T-helper 22 cell (primary cell): Measurements from ENCODE around the gene TFAP2D.

Experiments used
- DNase-seq: peaks from one replicate; pipeline ENCODE4 v3.0.0-alpha.2; 2020; ENCODE audit warnings: low read depth

Gene TFAP2D

GRCh38 chr6:50713226-50713625, at the start of gene TFAP2D:
Gene TFAP2D, plus strand, starts transcription at chr6:50713526. Its CDS starts 530 bp downstream, at chr6:50714056.
- no peak for DNase-seq

GRCh38 chr6:50663806-50664205, 49.5 kb upstream of the TFAP2D start:
- no peak for DNase-seq

- no peak for DNase-seq
Observed at GRCh38 chr6:50666089-50666488, 47.2 kb upstream of the TFAP2D start.

GRCh38 chr6:50681213-50681824, 32.0 kb upstream of the TFAP2D start:
- no peak for DNase-seq

DNA sequence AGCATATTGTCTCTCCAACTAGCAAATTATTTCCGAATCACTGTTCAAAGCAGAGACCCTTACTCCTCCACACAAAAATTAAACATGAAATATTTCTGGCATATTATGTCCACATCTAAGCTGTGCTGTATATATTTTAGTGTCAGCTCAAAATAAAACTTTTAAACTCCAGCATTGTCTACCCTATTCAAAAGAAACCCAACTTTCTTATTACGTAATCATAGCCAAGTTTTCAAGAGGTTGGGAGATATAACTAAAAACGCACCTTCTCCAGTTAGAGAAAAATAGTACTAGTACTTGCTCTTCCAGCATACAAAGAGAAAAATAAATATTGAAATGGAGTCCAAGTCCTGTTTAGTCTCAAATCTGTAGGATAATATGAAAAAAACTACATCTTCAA, 24.1 kb upstream of the TFAP2D start:
- no peak for DNase-seq

DNA sequence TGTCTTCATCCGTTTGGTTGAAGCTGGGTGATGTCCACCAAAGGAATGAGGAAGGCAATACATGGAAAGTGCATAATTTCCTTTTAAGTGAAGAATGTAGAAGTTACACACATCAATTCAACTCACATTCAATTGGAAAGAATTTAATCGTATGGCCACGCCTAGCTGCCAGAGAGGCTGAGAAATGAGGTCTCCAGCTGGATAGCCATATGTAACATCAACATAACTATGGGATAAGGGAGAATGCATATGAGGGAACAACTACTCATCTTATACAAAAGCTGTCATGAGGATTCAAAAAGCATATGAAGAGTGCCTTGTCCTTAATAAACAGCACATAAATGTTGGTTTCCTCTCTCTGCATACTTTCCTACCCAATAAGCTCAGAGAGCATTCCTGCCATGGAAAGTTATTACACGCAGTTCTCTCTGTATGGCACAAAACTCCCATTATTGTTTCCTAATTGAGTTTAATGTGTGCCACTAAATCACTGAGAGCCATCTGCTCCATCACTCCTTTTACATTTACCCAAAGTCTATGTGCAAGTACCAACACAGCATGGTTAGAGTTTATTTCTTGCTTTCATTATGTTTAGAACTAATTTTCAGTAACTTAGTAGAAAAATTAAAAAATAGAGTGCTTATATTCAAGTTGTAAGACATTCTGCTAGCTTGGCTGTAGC, 21.4 kb upstream of the TFAP2D start:
- DNase-seq = no peak

DNA sequence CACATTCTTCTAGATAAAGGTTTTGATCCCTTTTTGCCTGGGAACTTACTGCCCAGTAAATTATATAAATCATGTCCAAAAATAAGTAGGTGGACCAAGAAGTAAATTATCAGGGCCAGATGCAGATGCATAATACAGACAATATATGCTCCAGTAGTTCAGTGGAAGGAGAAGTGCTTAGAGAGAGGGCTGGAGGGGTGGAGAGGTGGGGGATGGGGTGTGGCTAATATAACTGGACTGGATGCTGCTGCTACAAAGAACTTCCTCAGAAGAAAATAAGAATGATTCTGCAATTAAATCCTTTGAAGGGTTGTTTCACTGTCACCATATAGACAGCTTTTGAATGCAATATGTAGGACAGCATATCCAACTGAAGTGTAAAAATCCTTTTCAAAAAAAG, 14.8 kb upstream of the TFAP2D start:
- no peak for DNase-seq

GRCh38 chr6:50699051-50699775, 14.1 kb upstream of the TFAP2D start:
- DNase-seq = no peak

DNA sequence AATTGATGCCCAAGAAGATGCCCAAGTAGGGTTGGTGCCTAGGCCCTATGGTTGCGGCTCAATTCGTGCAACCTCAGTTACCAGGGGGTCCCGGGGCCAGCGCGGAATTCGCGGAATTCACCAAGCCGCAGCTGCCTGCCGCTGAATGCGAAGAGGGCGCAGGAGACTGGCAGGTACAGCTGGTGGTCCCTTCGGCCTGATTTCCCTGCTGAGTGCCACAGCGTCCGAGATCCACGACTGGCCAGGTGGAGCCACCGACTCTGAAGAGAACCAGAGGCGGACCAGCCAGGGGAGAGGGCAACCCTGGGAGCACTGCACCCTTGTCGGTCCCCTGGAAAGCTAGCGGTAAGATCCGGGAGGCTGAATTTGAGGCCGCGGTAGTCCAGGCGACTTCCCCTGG, 6.8 kb upstream of the TFAP2D start:
- no peak for DNase-seq

DNA sequence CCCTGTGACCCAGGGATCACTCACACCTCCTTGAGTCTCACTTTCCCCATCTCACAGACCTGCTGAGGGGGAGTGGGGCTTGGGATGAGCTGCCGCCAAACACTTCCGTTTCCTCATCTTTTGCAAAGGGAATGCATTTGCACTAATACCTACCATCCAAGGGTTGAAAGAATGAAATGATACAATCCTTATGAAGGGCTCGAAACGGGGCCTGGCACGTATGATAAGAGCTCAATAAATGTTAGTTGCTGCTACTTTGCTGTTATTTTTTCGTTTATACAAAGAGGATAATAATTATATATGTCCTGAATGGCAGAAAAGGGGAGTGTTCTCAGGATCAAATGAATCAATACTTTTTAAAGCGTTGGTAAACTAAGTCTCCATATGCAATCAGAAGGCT, 6.1 kb upstream of the TFAP2D start:
- DNase-seq = no peak

GRCh38 chr6:50707652-50708300, 5.5 kb upstream of the TFAP2D start:
- DNase-seq = no peak

- DNase-seq = no peak
Observed at GRCh38 chr6:50708664-50709365, 4.5 kb upstream of the TFAP2D start.

DNA sequence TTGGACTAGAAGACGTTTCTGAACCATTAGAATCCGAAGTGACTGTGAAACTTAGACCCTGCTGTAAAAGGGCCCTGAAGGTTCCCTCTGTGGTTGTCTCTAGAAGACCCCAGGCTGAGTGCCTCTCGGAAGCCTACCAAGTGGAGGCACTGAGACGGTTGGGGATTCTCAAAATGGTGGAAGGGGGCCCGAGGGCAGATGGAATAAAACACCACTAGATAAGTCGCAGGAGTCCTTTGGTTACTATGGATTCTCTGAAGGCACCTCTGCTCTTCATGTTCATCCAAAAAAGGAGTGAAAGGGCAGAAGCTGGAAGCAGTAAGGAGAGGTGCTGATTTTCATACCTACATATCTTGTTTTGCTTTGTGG, 4.0 kb upstream of the TFAP2D start:
- DNase-seq = no peak

DNA sequence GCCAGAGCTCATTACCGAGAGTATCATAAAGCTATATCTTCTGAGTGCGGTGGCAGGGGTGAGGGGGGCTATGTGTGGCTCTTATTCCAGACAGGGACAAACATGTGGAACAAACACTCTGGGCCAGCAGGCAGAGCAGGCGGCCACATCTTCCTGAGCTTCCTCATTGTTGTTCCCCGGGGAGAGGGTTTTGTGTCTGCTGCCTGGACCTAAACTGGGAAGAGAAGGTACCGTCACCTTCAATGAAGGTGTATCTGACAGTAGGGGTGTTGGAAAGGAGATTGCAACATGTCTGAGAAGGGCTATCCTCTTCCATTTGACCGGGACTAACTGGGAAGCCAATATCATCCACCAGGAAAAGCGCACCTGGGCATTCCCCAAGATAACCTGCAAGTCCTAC, 1.6 kb upstream of the TFAP2D start:
- no peak for DNase-seq

- DNase-seq = no peak
Observed at GRCh38 chr6:50712291-50712690, 1.0 kb upstream of the TFAP2D start.

- DNase-seq = no peak
Observed at GRCh38 chr6:50713977-50714486, 706 bp downstream of the TFAP2D start.

DNA sequence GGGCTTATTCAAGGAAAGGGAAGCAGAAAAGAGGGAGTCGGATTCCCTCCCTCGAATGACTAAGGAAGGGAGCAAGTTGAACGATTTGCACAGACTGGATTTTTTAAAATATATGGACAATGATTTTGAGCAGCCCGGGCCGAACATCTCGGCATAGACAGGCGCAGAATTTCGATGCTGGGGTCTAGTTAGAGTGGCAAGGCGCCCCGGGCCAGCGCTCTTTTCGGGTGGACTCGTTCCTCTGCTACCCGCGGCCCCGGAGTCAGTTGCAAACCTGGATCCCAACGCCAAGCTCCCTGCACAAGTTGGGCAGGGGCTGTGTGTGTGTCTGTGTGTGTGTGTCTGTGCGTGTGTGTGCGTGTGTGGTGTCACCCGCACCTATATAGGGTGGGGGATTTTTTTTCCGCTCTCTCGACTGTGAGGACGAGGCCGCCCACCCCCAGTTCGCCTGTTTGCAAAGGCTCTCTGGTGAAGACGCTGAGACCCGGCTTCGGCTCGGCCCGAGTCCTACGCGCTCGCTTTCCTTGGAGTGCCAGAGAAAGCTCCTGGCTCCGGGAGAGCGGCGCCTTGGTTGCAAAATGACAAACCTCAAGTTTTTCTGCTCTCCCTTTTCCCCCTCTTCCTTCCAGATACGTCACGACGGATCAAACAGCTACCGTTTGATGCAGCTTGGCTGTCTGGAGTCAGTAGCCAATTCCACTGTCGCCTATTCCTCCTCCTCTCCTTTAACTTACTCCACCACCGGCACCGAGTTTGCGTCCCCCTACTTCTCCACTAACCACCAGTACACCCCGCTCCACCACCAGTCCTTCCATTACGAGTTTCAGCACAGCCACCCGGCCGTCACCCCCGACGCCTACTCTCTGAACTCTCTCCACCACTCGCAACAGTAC, 1.4 kb downstream of the TFAP2D start:
- DNase-seq = no peak

GRCh38 chr6:50716899-50717509, 3.7 kb downstream of the TFAP2D start:
- DNase-seq = no peak

GRCh38 chr6:50717734-50718457, 4.6 kb downstream of the TFAP2D start:
- no peak for DNase-seq

DNA sequence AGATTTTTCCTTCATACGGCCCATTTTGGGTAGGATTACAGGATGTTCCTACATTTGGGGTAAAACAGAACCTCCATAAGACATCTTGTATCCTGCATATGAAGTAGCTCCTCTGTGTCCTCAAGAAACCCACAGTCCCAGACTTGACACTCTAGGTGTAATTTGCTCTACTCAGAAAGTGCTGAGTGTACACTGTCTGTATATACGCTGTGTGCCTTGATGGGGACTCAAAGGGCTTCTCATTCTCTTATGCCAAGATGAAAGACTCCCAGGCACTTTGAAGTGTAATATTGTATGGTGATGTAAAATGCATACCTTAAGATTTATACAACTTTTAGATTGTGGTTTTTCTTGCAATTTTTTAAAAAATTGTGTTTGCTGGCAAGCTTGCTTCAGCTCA, 5.2 kb downstream of the TFAP2D start:
- no peak for DNase-seq
